Endothelial cell of umbilical vein (primary cell): ENCODE results near the gene ACE. TPM values are rescaled to one million over a fixed set of nuclear protein-coding genes. Genes with fewer than 3 reads are reported as not detected.

Experiments used
- BruUV-seq: library from RNA; stranded (reverse); fragments of 400-500 nt; replicated peaks from 2 replicates; lab custom pipeline; 2021; lab: Mats Ljungman, UMichigan
- CTCF ChIA-PET: fragments of 300-600, 350-600 bp; sonication (Branson Sonifier 250); formaldehyde crosslinking; loops from one replicate; lab custom pipeline; 2021; ENCODE audit warnings: antibody characterized with exemption, inconsistent platforms; lab: Charles Lee
- POLR2A ChIA-PET: fragments of 300-600, 350-600 bp; sonication (Branson Sonifier 250); formaldehyde crosslinking; loops from one replicate; lab custom pipeline; 2021; ENCODE audit warnings: antibody characterized with exemption, inconsistent platforms; lab: Charles Lee
- DNase-seq: peaks from one replicate; pipeline ENCODE4 v3.0.0-alpha.2; 2011; ENCODE audit warnings: low read depth, low spot score
- FAIRE-seq: peaks from 2 replicates; lab custom pipeline; 2011; peaks lifted over from hg19 to GRCh38; lab: Jason Lieb, UNC
- H2AFZ ChIP-seq: 2 replicates; pipeline ENCODE4 v1.6.0; 2012; ENCODE audit warnings: low read depth, low read length, control low read depth, inconsistent platforms
- H3K27ac ChIP-seq: 2 replicates; pipeline ENCODE4 v1.5.1; 2011; ENCODE audit warnings: low read depth, mild to moderate bottlenecking, control low read depth, low read length, moderate library complexity; ENCODE audit not compliant: insufficient read depth
- H3K27me3 ChIP-seq, 2 experiments: 2 replicates each; pipeline versions ENCODE4 v1.6.0 to v1.6.1; 2011; ENCODE audit warnings: low read length in 2 of 2, mixed read lengths in 1 of 2; ENCODE audit not compliant: control insufficient read depth in 2 of 2, insufficient read depth in 2 of 2
- H3K36me3 ChIP-seq, 2 experiments: 2 replicates in 1 of 2; 3 replicates in 1 of 2; pipeline ENCODE4 v1.5.1; 2011; ENCODE audit warnings: low read length in 2 of 2, mild to moderate bottlenecking in 1 of 2, moderate library complexity in 1 of 2; ENCODE audit not compliant: control insufficient read depth in 2 of 2, insufficient read depth in 2 of 2; ENCODE audit errors: extremely low read depth in 1 of 2
- H3K4me1 ChIP-seq: 3 replicates; pipeline ENCODE4 v1.5.1; 2011; ENCODE audit warnings: mild to moderate bottlenecking, low read length; ENCODE audit not compliant: control insufficient read depth, insufficient read depth; ENCODE audit errors: extremely low read depth
- H3K4me2 ChIP-seq: 2 replicates; pipeline ENCODE4 v1.6.1; 2011; ENCODE audit warnings: low read length, control low read depth, mixed read lengths; ENCODE audit not compliant: insufficient read depth
- H3K4me3 ChIP-seq, 3 experiments: fragments of 200-600 bp in 1 of 3; sonication (generic), shearing (Covaris generic) in 1 of 3; replicated peaks in 1 of 3; 2 replicates each; pipeline ENCODE4 v1.5.1; 2011 to 2016; ENCODE audit warnings: control low read depth in 3 of 3, low read length in 3 of 3, mild to moderate bottlenecking in 2 of 3, inconsistent platforms in 1 of 3, low read depth in 1 of 3, moderate library complexity in 1 of 3; ENCODE audit not compliant: insufficient read depth in 1 of 3
- H3K79me2 ChIP-seq: 2 replicates; pipeline ENCODE4 v1.6.0; 2012; ENCODE audit warnings: low read length, inconsistent platforms; ENCODE audit not compliant: control insufficient read depth, insufficient read depth
- H3K9ac ChIP-seq: replicated peaks from 2 replicates; pipeline ENCODE3; 2011; ENCODE audit warnings: low read length, control low read depth; ENCODE audit not compliant: insufficient read depth; ENCODE audit errors: extremely low read depth
- H3K9me1 ChIP-seq: replicated peaks from 3 replicates; pipeline ENCODE4 v1.6.0; 2011; ENCODE audit warnings: mild to moderate bottlenecking, low read length; ENCODE audit not compliant: control insufficient read depth, insufficient read depth; ENCODE audit errors: extremely low read depth
- H3K9me3 ChIP-seq: replicated peaks from 2 replicates; pipeline ENCODE4 v1.5.1; 2012; ENCODE audit warnings: low read length, inconsistent platforms; ENCODE audit not compliant: control insufficient read depth, insufficient read depth
- H4K20me1 ChIP-seq: replicated peaks from 2 replicates; pipeline ENCODE3; 2011; ENCODE audit warnings: mild to moderate bottlenecking, low read length; ENCODE audit not compliant: control insufficient read depth, insufficient read depth; ENCODE audit errors: extremely low read depth
- EZH2 ChIP-seq: IDR thresholded peaks from 2 replicates; pipeline ENCODE4 v1.6.1; 2012; ENCODE audit warnings: borderline replicate concordance, low read depth, mild to moderate bottlenecking, moderate library complexity, low read length, inconsistent platforms; ENCODE audit not compliant: severe bottlenecking
- FOS ChIP-seq: IDR thresholded peaks from 2 replicates; pipeline ENCODE4 v1.6.1; 2011; ENCODE audit warnings: mild to moderate bottlenecking, low read length, moderate library complexity, borderline replicate concordance; ENCODE audit not compliant: insufficient read depth
- GATA2 ChIP-seq: IDR thresholded peaks from 2 replicates; pipeline ENCODE4 v1.7.0; 2011; ENCODE audit warnings: low read depth, mild to moderate bottlenecking, moderate library complexity, mixed read lengths, low read length; ENCODE audit not compliant: insufficient read length, insufficient read depth
- JUN ChIP-seq: IDR thresholded peaks from 2 replicates; pipeline ENCODE4 v1.6.1; 2011; ENCODE audit warnings: borderline replicate concordance, low read depth; ENCODE audit not compliant: insufficient read length, insufficient read depth
- MYC ChIP-seq: IDR thresholded peaks from one replicate; pipeline ENCODE4 v1.6.1; 2011; ENCODE audit warnings: mild to moderate bottlenecking, low read depth, low read length
- POLR2A ChIP-seq: IDR thresholded peaks from 2 replicates; pipeline ENCODE4 v1.6.1; 2012; ENCODE audit warnings: low read depth, mild to moderate bottlenecking, control low read depth, low read length
- POLR2AphosphoS5 ChIP-seq: IDR thresholded peaks from 2 replicates; pipeline ENCODE4 v1.6.1; 2012; ENCODE audit warnings: low read depth, mild to moderate bottlenecking, control low read depth, low read length, moderate library complexity; ENCODE audit not compliant: insufficient read depth
- dilution Hi-C: fragments of 300-500 bp; cut with MboI; formaldehyde crosslinking; loops from one replicate; pipeline ENCODE4 v1.15.0; 2019; ENCODE audit warnings: low sequenced_read_pairs; ENCODE audit not compliant: extremely low pct_ligation_motif_present
- intact Hi-C: fragments of 100-400 bp; cut with micrococcal nuclease; formaldehyde crosslinking; loops from one replicate; pipeline ENCODE4 v1.10.0; 2022
- polyA plus RNA-seq, 4 experiments: library from polyadenylated mRNA; depleted of rRNA in 3 of 4; stranded (reverse) in 3 of 4; unstranded in 1 of 4; fragments of >200 nt; gene quantifications; 2 replicates each; pipeline versions ENCODE4 v1.2.1 to v1.2.3, GENCODE V29; 2011 to 2012; ENCODE audit warnings: missing spikeins in 1 of 4
- total RNA-seq: library from RNA; stranded (reverse); gene quantifications from 2 replicates; pipeline ENCODE4 v1.2.3, GENCODE V29; 2021
- TF ChIP-seq, protein P1 (sequence below): IDR thresholded peaks from 2 replicates; pipeline ENCODE4 v1.6.1; 2011; ENCODE audit not compliant: insufficient read depth, insufficient read length
- TF ChIP-seq, protein P2 (sequence below), 2 donors: IDR thresholded peaks; 1 replicate in 1 of 2; 2 replicates in 1 of 2; pipeline ENCODE4 v1.5.1; 2011; ENCODE audit warnings: low read length in 2 of 2, mild to moderate bottlenecking in 2 of 2, moderate library complexity in 2 of 2, control low read depth in 1 of 2, inconsistent platforms in 1 of 2, low read depth in 1 of 2; ENCODE audit not compliant: insufficient read depth in 1 of 2; ENCODE audit errors: extremely low read depth in 1 of 2

The ACE gene
- total and polyA plus RNA-seq, 2 donors (not counting 3 experiments of a cell fraction or from before 2014, with no cell fraction given): 63.4 to 207 TPM

GRCh38 chr17:63505341-63505740 lies 28.5 kb downstream of the ACE start:
- dilution Hi-C loops (no loop called here), intact Hi-C loops (no loop called here)
- Histone ChIP-seq H4K20me1 (no peaks in the 10 kb centered on the region), H3K4me2 (no peak overlapping the region), H3K36me3 (no peaks in the 10 kb centered on the region), H3K27me3 (peaks cover 2 to 16% of the 10 kb centered on the region in 2 experiments), H3K4me3 (no peak overlapping the region), H3K79me2 (no peaks in the 10 kb centered on the region), H3K9ac (no peak overlapping the region), H2AFZ (no peak overlapping the region), H3K9me3 (no peaks in the 10 kb centered on the region), H3K27ac (no peak overlapping the region), H3K9me1 (no peaks in the 10 kb centered on the region), H3K4me1 (no peaks in the 10 kb centered on the region)
- FAIRE-seq (no peak), DNase-seq (no peak)
- no peak for TF ChIP-seq POLR2AphosphoS5
- TF ChIP-seq FOS: no peak
- TF ChIP-seq, protein P1, sequence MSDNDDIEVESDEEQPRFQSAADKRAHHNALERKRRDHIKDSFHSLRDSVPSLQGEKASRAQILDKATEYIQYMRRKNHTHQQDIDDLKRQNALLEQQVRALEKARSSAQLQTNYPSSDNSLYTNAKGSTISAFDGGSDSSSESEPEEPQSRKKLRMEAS: no peak
- TF ChIP-seq EZH2: no peak
- TF ChIP-seq MYC: no peak
- TF ChIP-seq GATA2: no peak
- TF ChIP-seq, protein P2, sequence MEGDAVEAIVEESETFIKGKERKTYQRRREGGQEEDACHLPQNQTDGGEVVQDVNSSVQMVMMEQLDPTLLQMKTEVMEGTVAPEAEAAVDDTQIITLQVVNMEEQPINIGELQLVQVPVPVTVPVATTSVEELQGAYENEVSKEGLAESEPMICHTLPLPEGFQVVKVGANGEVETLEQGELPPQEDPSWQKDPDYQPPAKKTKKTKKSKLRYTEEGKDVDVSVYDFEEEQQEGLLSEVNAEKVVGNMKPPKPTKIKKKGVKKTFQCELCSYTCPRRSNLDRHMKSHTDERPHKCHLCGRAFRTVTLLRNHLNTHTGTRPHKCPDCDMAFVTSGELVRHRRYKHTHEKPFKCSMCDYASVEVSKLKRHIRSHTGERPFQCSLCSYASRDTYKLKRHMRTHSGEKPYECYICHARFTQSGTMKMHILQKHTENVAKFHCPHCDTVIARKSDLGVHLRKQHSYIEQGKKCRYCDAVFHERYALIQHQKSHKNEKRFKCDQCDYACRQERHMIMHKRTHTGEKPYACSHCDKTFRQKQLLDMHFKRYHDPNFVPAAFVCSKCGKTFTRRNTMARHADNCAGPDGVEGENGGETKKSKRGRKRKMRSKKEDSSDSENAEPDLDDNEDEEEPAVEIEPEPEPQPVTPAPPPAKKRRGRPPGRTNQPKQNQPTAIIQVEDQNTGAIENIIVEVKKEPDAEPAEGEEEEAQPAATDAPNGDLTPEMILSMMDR (IDR thresholded peaks at IDR 0.05; ENCODE audit: extremely low read depth in 1 of 2, insufficient read depth in 1 of 2, low read depth in 1 of 2, low read length in 2 of 2): no peak
- no peak for TF ChIP-seq JUN
- no peak for TF ChIP-seq POLR2A
- ChIA-PET POLR2A (no interaction called here), CTCF (interaction anchor here (1.0 kb wide), 1 partner anchor 14 kb away, joined by 3 read pairs; no protein-coding TSS in a partner anchor)
- BruUV-seq: no TSS peak
